ENCODE measurements around the gene PIK3CD. TPM values are rescaled to one million over a fixed set of nuclear protein-coding genes. Genes with fewer than 3 reads are reported as not detected.

PIK3CD gene
- total RNA-seq, 1 donor = 14.1 TPM

Other genes with a start within 250 kb of the PIK3CD start
- 7.2 and 8.0 TPM in 2 replicates for gene SLC25A33, start 112.3 kb upstream of the PIK3CD start, total RNA-seq
- 5.9 and 6.2 TPM in 2 replicates for gene TMEM201, start 62.8 kb upstream of the PIK3CD start, total RNA-seq
- 110 and 140 TPM in 2 replicates for gene CLSTN1, start 172.2 kb downstream of the PIK3CD start, total RNA-seq

Measured in osteoblast (primary cell).